ENCODE results near the gene HEATR5A. TPM values are rescaled to one million over a fixed set of nuclear protein-coding genes. Genes with fewer than 3 reads are reported as not detected.

HEATR5A gene
- total and polyA plus RNA-seq, 2 donors (not counting 1 experiment from before 2014, with no cell fraction given) = 4.8 to 22.1 TPM

- H3K4me1 Mint-ChIP-seq = no peaks in the 10 kb centered on the region
- H3K27me3 Mint-ChIP-seq = no peaks in the 10 kb centered on the region
- TF ChIP-seq EZH2 (IDR thresholded peaks at IDR 0.05; ENCODE audit: borderline replicate concordance, insufficient read depth, low read depth, low read length, poor library complexity, severe bottlenecking) (no peak), CTCF (IDR thresholded peaks at IDR 0.05) (no peak)
- no peaks in the 10 kb centered on the region for H3K9me3 Mint-ChIP-seq (ENCODE audit: insufficient read depth)
- Histone ChIP-seq H2AFZ (ENCODE audit: insufficient read depth, low read depth, low read length, poor library complexity, severe bottlenecking) (no peak overlapping the region), H3K79me2 (ENCODE audit: control insufficient read depth, insufficient read depth, low read length) (no peaks in the 10 kb centered on the region), H3K4me2 (replicated peaks; ENCODE audit: low read depth, low read length, poor library complexity, severe bottlenecking) (no peak overlapping the region), H3K4me1 (ENCODE audit: control insufficient read depth in 2 of 2, insufficient read depth in 2 of 2, low read length in 2 of 2) (no peaks in the 10 kb centered on the region), H3K27me3 (replicated peaks in 1 of 4; ENCODE audit: control extremely low read depth in 1 of 4, control insufficient read depth in 3 of 4, insufficient read depth in 4 of 4, low read length in 3 of 4) (no peaks in the 10 kb centered on the region), H3K36me3 (replicated peaks in 1 of 2; ENCODE audit: control extremely low read depth in 1 of 2, control insufficient read depth in 1 of 2, extremely low read depth in 1 of 2, insufficient read depth in 2 of 2, low read length in 1 of 2) (peaks cover 1 to 3% of the 10 kb centered on the region in 2 experiments), H3K9ac (ENCODE audit: low read length) (no peak overlapping the region), H3K4me3 (ENCODE audit: control extremely low read depth in 1 of 5, extremely low read depth in 1 of 5, insufficient read depth in 1 of 5, low read depth in 2 of 5, low read length in 4 of 5) (no peak overlapping the region), H3K9me3 (ENCODE audit: control extremely low read depth in 1 of 3, control insufficient read depth in 2 of 3, insufficient read depth in 1 of 3, low read length in 2 of 3) (no peaks in the 10 kb centered on the region), H4K20me1 (ENCODE audit: control insufficient read depth, insufficient read depth, low read length, poor library complexity, severe bottlenecking) (no peaks in the 10 kb centered on the region), H3K27ac (ENCODE audit: low read length in 2 of 2) (no peak overlapping the region)
- CTCF ChIA-PET = no interaction called here
- ATAC-seq (ENCODE audit: low read depth) = no peak
- 100% methylated on average over 4 of the region's 7 CpGs for WGBS (ENCODE audit: insufficient coverage)
- DNase-seq = no peak
- H3K4me3 Mint-ChIP-seq = no peak overlapping the region
- H3K27ac Mint-ChIP-seq = no peak overlapping the region
- intact Hi-C loops (cut with micrococcal nuclease) = no loop called here
- POLR2A ChIA-PET = no interaction called here
Observed at GRCh38 chr14:31441273-31442111, 21.1 kb upstream of the HEATR5A start.

GRCh38 chr14:31440280-31440679 is 19.9 kb upstream of the HEATR5A start:
- H3K4me3 Mint-ChIP-seq = no peak overlapping the region
- no peak overlapping the region for H3K27ac Mint-ChIP-seq
- peaks cover 8% of the 10 kb centered on the region for H3K4me1 Mint-ChIP-seq
- Histone ChIP-seq H3K9ac (ENCODE audit: low read length) (no peak overlapping the region), H3K79me2 (ENCODE audit: control insufficient read depth, insufficient read depth, low read length) (no peaks in the 10 kb centered on the region), H4K20me1 (ENCODE audit: control insufficient read depth, insufficient read depth, low read length, poor library complexity, severe bottlenecking) (no peaks in the 10 kb centered on the region), H3K27me3 (replicated peaks in 1 of 4; ENCODE audit: control extremely low read depth in 1 of 4, control insufficient read depth in 3 of 4, insufficient read depth in 4 of 4, low read length in 3 of 4) (no peaks in the 10 kb centered on the region), H3K4me2 (replicated peaks; ENCODE audit: low read depth, low read length, poor library complexity, severe bottlenecking) (no peak overlapping the region), H3K27ac (ENCODE audit: low read length in 2 of 2) (no peak overlapping the region), H3K9me3 (ENCODE audit: control extremely low read depth in 1 of 3, control insufficient read depth in 2 of 3, insufficient read depth in 1 of 3, low read length in 2 of 3) (no peaks in the 10 kb centered on the region), H3K36me3 (replicated peaks in 1 of 2; ENCODE audit: control extremely low read depth in 1 of 2, control insufficient read depth in 1 of 2, extremely low read depth in 1 of 2, insufficient read depth in 2 of 2, low read length in 1 of 2) (peaks cover 0 to 1% of the 10 kb centered on the region in 2 experiments), H3K4me1 (ENCODE audit: control insufficient read depth in 2 of 2, insufficient read depth in 2 of 2, low read length in 2 of 2) (peaks cover 0 to 8% of the 10 kb centered on the region in 2 donors), H2AFZ (ENCODE audit: insufficient read depth, low read depth, low read length, poor library complexity, severe bottlenecking) (no peak overlapping the region), H3K4me3 (ENCODE audit: control extremely low read depth in 1 of 5, extremely low read depth in 1 of 5, insufficient read depth in 1 of 5, low read depth in 2 of 5, low read length in 4 of 5) (no peak overlapping the region)
- no peaks in the 10 kb centered on the region for H3K27me3 Mint-ChIP-seq
- H3K9me3 Mint-ChIP-seq (ENCODE audit: insufficient read depth) = no peaks in the 10 kb centered on the region
- intact Hi-C loops (cut with micrococcal nuclease) = no loop called here
- TF ChIP-seq CTCF (IDR thresholded peaks at IDR 0.05) = no peak
- no peak for TF ChIP-seq EZH2 (IDR thresholded peaks at IDR 0.05; ENCODE audit: borderline replicate concordance, insufficient read depth, low read depth, low read length, poor library complexity, severe bottlenecking)
- ChIA-PET POLR2A (no interaction called here), CTCF (no interaction called here)
- no peak for ATAC-seq (ENCODE audit: low read depth)
- DNase-seq = no peak
